Measurements from ENCODE around the gene TTLL7. TPM values are rescaled to one million over a fixed set of nuclear protein-coding genes. Genes with fewer than 3 reads are reported as not detected.

The TTLL7 gene
- total and polyA plus RNA-seq, 10 donors = 0.59 to 4.8 (median 3.0) TPM

DNA sequence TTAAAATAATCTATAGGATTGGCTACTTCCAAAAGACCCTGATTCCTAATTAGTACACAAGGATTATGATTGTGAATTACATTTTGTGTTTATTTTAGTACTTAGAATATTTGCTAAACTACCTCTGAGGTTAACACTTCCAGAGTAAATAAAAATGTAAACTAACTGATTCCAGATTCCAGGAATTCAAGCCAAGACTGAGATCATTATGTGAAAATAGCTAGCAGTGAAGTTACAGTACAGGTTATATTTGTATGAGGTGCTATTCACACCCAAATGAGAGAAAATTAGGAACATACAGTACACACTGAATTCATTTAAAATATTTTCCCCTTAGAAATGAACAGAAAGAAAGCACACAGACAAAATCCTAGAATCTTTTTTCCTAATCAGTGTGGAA is 28.8 kb downstream of the TTLL7 start:
- no peak for DNase-seq
- no peaks in the 10 kb centered on the region for H3K27me3 ChIP-seq (replicated peaks in 1 of 7)
- intact Hi-C loops (cut with DNase I; ENCODE audit: low total_unique reads) = no loop called here
- H3K27ac ChIP-seq = no peak overlapping the region
- no peaks in the 10 kb centered on the region for H3K36me3 ChIP-seq
- no peak overlapping the region for H3K4me3 ChIP-seq
- H3K9me3 ChIP-seq = no peaks in the 10 kb centered on the region
- no peaks in the 10 kb centered on the region for H3K4me1 ChIP-seq
- TF ChIP-seq POLR2A (IDR thresholded peaks at IDR 0.05) (no peak), POLR2AphosphoS5 (IDR thresholded peaks at IDR 0.05) (no peak)
- TF ChIP-seq, protein P1, sequence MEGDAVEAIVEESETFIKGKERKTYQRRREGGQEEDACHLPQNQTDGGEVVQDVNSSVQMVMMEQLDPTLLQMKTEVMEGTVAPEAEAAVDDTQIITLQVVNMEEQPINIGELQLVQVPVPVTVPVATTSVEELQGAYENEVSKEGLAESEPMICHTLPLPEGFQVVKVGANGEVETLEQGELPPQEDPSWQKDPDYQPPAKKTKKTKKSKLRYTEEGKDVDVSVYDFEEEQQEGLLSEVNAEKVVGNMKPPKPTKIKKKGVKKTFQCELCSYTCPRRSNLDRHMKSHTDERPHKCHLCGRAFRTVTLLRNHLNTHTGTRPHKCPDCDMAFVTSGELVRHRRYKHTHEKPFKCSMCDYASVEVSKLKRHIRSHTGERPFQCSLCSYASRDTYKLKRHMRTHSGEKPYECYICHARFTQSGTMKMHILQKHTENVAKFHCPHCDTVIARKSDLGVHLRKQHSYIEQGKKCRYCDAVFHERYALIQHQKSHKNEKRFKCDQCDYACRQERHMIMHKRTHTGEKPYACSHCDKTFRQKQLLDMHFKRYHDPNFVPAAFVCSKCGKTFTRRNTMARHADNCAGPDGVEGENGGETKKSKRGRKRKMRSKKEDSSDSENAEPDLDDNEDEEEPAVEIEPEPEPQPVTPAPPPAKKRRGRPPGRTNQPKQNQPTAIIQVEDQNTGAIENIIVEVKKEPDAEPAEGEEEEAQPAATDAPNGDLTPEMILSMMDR (IDR thresholded peaks at IDR 0.05 in 8 of 11, conservative IDR thresholded peaks at IDR 0.05 in 3 of 11) = no peak

DNA sequence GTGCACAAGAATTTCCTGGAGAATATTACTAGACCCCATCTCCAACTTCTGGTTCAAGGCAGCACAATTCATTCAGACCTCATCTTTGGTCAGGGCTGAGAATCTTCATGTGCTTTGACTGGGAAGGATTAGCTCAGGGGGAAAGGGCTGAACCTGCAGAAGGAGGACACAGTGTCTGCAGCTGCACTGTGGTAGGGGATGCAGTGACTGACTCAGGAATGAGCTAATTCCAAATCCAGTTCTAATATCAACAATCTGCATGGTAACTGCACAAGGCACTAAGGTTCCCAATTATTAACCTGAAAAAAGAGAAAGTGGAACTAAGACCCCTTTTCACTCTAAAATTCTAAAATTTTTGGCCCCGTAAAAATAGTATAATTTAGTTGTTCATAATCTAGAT is 31.6 kb downstream of the TTLL7 start:
- no peaks in the 10 kb centered on the region for H3K9me3 ChIP-seq
- no peak for DNase-seq
- H3K4me3 ChIP-seq = no peak overlapping the region
- 81 to 97% (median 93%) methylated on average over 1 of the region's 1 CpG for WGBS, 5 donors
- intact Hi-C loops (cut with DNase I; ENCODE audit: low total_unique reads) = no loop called here
- no peaks in the 10 kb centered on the region for H3K4me1 ChIP-seq
- no peaks in the 10 kb centered on the region for H3K27me3 ChIP-seq (replicated peaks in 1 of 7)
- no peak overlapping the region for H3K27ac ChIP-seq
- no peaks in the 10 kb centered on the region for H3K36me3 ChIP-seq
- no peak for TF ChIP-seq POLR2AphosphoS5 (IDR thresholded peaks at IDR 0.05)
- TF ChIP-seq POLR2A (IDR thresholded peaks at IDR 0.05) = no peak
- TF ChIP-seq, protein P1 (IDR thresholded peaks at IDR 0.05 in 8 of 11, conservative IDR thresholded peaks at IDR 0.05 in 3 of 11) = no peak

DNA sequence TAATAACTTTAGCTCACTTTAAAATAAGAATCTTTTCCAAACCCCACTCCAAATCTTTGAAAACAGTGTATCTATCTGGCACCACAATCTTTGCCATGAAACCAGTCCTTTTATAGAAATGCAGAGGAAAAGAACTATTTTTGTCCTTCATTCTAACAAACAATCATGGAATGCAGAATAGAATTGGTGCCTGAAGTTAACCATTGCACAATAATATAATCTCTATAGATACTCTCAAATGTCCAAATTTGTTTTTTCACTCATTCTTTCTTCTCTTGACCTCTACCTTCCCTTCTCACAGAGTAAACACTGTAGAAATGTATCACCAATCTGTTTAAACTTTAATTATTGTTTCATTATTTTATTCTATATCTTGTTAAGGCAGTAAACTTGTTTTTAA is 34.8 kb downstream of the TTLL7 start:
- no peaks in the 10 kb centered on the region for H3K36me3 ChIP-seq
- no peak overlapping the region for H3K27ac ChIP-seq
- TF ChIP-seq, protein P1 (IDR thresholded peaks at IDR 0.05 in 8 of 11, conservative IDR thresholded peaks at IDR 0.05 in 3 of 11) = no peak
- TF ChIP-seq POLR2A (IDR thresholded peaks at IDR 0.05) (no peak), POLR2AphosphoS5 (IDR thresholded peaks at IDR 0.05) (no peak)
- H3K4me3 ChIP-seq = no peak overlapping the region
- DNase-seq = no peak
- intact Hi-C loops (cut with DNase I; ENCODE audit: low total_unique reads) = no loop called here
- H3K4me1 ChIP-seq = no peaks in the 10 kb centered on the region
- H3K9me3 ChIP-seq = no peaks in the 10 kb centered on the region
- H3K27me3 ChIP-seq (replicated peaks in 1 of 7) = no peaks in the 10 kb centered on the region

DNA sequence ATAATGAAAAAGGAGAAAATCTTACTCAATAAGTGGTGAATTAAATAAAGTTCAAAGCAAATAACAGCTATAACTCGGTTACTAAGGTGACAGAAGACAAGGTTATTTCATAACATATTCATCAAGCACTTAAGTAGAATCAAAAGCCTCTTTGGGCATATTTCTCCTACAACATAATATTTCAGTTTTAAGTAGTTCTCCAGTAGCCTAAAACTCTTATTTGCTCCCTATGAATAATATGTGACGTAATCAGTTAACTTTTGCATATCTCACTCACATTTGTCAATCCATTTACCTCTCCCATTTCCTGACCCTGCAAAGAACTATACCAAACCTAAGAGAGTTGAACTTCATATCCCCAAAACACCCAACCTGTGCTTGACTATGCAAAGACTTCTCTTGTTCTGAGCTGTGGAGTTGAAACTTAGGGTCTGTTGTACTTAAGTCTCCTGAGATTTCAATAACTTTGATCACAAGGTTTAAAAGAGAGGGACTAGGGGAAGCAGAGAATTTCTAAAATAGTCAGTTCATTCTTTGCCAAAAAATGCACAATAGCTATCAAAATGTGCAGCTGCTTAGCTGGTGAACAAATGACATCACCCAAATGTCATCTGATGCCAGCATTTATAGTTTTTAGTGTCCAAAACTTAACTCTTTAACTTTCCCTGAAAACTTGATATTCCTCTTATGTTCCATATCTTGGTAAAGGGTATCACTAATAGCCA is 37.2 kb downstream of the TTLL7 start:
- TF ChIP-seq POLR2A (IDR thresholded peaks at IDR 0.05) (no peak), POLR2AphosphoS5 (IDR thresholded peaks at IDR 0.05) (no peak)
- TF ChIP-seq, protein P1 (IDR thresholded peaks at IDR 0.05 in 8 of 11, conservative IDR thresholded peaks at IDR 0.05 in 3 of 11) = no peak
- H3K27ac ChIP-seq = no peak overlapping the region
- WGBS, 5 donors = 40 to 86% (median 75%) methylated on average over 2 of the region's 2 CpGs
- H3K4me3 ChIP-seq = no peak overlapping the region
- no peaks in the 10 kb centered on the region for H3K27me3 ChIP-seq (replicated peaks in 1 of 7)
- no peaks in the 10 kb centered on the region for H3K9me3 ChIP-seq
- intact Hi-C loops (cut with DNase I; ENCODE audit: low total_unique reads) = no loop called here
- no peaks in the 10 kb centered on the region for H3K4me1 ChIP-seq
- no peak for DNase-seq
- H3K36me3 ChIP-seq = no peaks in the 10 kb centered on the region
